MM.1S (cell line): ENCODE results near the gene DMKN.

ENCODE experiments used
- DNase-seq: peaks from one replicate; pipeline ENCODE4 v3.0.0-alpha.2; 2015
- H2AFZ ChIP-seq: fragments of 300-600 bp; sonication (generic); 2 replicates; pipeline ENCODE4 v1.6.0; 2016; ENCODE audit warnings: antibody characterized with exemption, low read length
- H3F3A ChIP-seq: fragments of 300-600 bp; sonication (generic); 2 replicates; pipeline ENCODE4 v1.6.1; 2016; ENCODE audit warnings: mild to moderate bottlenecking, antibody characterized with exemption, low read length, moderate library complexity, mixed read lengths; ENCODE audit not compliant: insufficient read depth
- H3K27ac ChIP-seq: fragments of 300-600 bp; sonication (generic); 2 replicates; pipeline ENCODE4 v1.5.1; 2016; ENCODE audit warnings: mild to moderate bottlenecking, low read length
- H3K27me3 ChIP-seq: fragments of 300-600 bp; sonication (generic); replicated peaks from 2 replicates; pipeline ENCODE4 v1.6.0; 2016; ENCODE audit warnings: low read length; ENCODE audit not compliant: insufficient read depth
- H3K36me3 ChIP-seq: fragments of 300-600 bp; sonication (generic); replicated peaks from 2 replicates; pipeline ENCODE4 v1.6.1; 2016; ENCODE audit warnings: mild to moderate bottlenecking, low read length, mixed read lengths; ENCODE audit not compliant: insufficient read depth
- H3K4me1 ChIP-seq: fragments of 300-600 bp; sonication (generic); 2 replicates; pipeline ENCODE4 v1.6.1; 2016; ENCODE audit warnings: low read length, mixed read lengths
- H3K4me2 ChIP-seq: fragments of 300-600 bp; sonication (generic); 2 replicates; pipeline ENCODE4 v1.6.0; 2016; ENCODE audit warnings: low read depth, low read length
- H3K4me3 ChIP-seq: fragments of 300-600 bp; sonication (generic); 2 replicates; pipeline ENCODE4 v1.5.1; 2016; ENCODE audit warnings: low read length, mixed read lengths
- H3K79me2 ChIP-seq: fragments of 300-600 bp; sonication (generic); 2 replicates; pipeline ENCODE4 v1.6.1; 2016; ENCODE audit warnings: mixed run types, low read length, mixed read lengths
- H3K9ac ChIP-seq: fragments of 300-600 bp; sonication (generic); 2 replicates; pipeline ENCODE4 v1.6.1; 2016; ENCODE audit warnings: low read length, mixed read lengths
- H3K9me2 ChIP-seq: fragments of 300-600 bp; sonication (generic); replicated peaks from 2 replicates; pipeline ENCODE4 v1.6.1; 2016; ENCODE audit warnings: mild to moderate bottlenecking, low read length, mixed read lengths; ENCODE audit not compliant: insufficient read depth
- H3K9me3 ChIP-seq: fragments of 300-600 bp; sonication (generic); replicated peaks from 2 replicates; pipeline ENCODE4 v1.6.1; 2016; ENCODE audit warnings: mild to moderate bottlenecking, low read length, mixed read lengths; ENCODE audit not compliant: insufficient read depth
- H4K20me1 ChIP-seq: fragments of 300-600 bp; sonication (generic); 2 replicates; pipeline ENCODE4 v1.6.1; 2016; ENCODE audit warnings: mild to moderate bottlenecking, low read length, moderate library complexity, mixed read lengths; ENCODE audit not compliant: insufficient read depth
- EZH2 ChIP-seq: fragments of 300-600 bp; sonication (generic); optimal IDR thresholded peaks from 2 replicates; pipeline ENCODE3; 2017; ENCODE audit warnings: low read depth, mild to moderate bottlenecking, antibody characterized with exemption, low read length, mixed read lengths
- EZH2phosphoT487 ChIP-seq: fragments of 300-600 bp; sonication (generic); IDR thresholded peaks from 2 replicates; pipeline ENCODE4 v1.6.1; 2018; ENCODE audit warnings: antibody characterized with exemption, low read length
- TF ChIP-seq, protein P1 (sequence below): fragments of 300-600 bp; sonication (generic); IDR thresholded peaks from 2 replicates; pipeline ENCODE4 v1.5.1; 2016; ENCODE audit warnings: antibody characterized with exemption, low read length, mixed read lengths

The DMKN gene

DNA sequence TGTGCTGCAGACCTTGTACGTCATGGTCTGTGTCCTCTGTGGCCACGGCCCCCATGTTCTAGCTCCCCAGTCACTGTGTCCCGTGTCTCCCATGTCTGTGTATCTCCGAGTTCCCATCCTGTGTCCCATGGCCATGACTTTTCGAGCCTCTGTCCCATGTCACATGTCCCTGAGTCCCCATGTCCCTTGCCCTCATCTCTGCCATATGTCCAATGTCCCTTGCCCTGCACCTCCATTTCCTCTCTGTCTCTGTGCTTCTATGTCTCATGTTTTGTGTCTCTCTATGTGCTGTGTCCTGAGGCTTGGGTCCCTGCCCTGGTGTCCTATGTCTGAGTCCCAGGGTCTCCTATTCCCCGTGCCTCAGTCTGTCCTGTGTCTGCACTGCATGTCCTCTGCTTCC lies 48.0 kb upstream of the DMKN start:
- Histone ChIP-seq H3K79me2 (no peaks in the 10 kb centered on the region), H3K4me2 (no peak overlapping the region), H3K27ac (no peak overlapping the region), H3K27me3 (peaks cover 82% of the 10 kb centered on the region), H4K20me1 (no peaks in the 10 kb centered on the region), H3K9ac (no peak overlapping the region), H3K4me1 (no peaks in the 10 kb centered on the region), H3F3A (no peaks in the 10 kb centered on the region), H2AFZ (no peak overlapping the region), H3K9me3 (no peaks in the 10 kb centered on the region), H3K4me3 (no peak overlapping the region), H3K9me2 (no peaks in the 10 kb centered on the region), H3K36me3 (no peaks in the 10 kb centered on the region)
- TF ChIP-seq, protein P1, sequence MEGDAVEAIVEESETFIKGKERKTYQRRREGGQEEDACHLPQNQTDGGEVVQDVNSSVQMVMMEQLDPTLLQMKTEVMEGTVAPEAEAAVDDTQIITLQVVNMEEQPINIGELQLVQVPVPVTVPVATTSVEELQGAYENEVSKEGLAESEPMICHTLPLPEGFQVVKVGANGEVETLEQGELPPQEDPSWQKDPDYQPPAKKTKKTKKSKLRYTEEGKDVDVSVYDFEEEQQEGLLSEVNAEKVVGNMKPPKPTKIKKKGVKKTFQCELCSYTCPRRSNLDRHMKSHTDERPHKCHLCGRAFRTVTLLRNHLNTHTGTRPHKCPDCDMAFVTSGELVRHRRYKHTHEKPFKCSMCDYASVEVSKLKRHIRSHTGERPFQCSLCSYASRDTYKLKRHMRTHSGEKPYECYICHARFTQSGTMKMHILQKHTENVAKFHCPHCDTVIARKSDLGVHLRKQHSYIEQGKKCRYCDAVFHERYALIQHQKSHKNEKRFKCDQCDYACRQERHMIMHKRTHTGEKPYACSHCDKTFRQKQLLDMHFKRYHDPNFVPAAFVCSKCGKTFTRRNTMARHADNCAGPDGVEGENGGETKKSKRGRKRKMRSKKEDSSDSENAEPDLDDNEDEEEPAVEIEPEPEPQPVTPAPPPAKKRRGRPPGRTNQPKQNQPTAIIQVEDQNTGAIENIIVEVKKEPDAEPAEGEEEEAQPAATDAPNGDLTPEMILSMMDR, result no peak
- TF ChIP-seq EZH2phosphoT487 (no peak), EZH2 (no peak)
- DNase-seq, result no peak

DNA sequence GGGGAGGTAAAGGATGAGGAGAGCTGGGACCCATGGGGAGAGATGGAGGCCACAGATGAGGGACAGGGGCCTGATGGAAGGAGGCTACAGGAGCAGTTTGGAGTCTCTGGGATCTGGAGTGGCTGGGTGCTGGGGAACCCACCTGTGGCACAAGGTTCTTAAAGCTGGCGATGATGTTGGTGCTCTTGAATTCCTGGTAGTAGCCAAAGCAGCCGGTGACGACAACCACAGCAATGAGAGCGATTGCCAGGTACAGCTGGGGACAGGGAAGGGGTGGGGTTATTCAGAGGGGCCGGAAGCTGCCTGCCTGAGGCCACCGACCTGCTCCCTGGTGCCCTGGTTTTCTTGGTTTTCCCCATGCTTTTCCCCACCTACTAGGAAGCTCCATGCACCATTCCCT lies 47.2 kb upstream of the DMKN start:
- H3K27me3 ChIP-seq, result peaks cover 87% of the 10 kb centered on the region
- no peaks in the 10 kb centered on the region for H3K79me2 ChIP-seq

DNA sequence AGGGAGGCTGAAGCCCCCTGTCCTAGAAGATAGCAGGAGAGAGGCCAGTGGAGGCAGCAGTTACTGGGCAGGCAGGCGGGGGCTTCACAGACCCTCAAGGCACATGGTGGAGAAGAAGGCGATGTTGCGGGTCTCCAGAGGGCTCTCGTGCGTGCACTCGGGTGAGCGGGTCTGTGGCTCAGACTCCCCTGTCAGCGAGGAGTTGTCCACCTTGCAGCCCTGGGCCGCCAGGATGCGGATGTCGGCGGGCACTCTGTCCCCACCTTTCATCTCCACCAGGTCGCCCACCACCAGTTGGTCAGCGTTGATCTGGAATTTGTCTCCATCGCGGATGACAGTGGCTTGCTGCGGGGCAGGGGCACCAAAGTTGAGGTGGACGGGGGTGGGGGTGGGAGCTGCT lies 46.8 kb upstream of the DMKN start:
- TF ChIP-seq, protein P1, result no peak
- TF ChIP-seq EZH2phosphoT487 (no peak), EZH2 (no peak)
- no peak overlapping the region for H3K27ac ChIP-seq
- no peaks in the 10 kb centered on the region for H3K9me3 ChIP-seq
- peaks cover 87% of the 10 kb centered on the region for H3K27me3 ChIP-seq
- H2AFZ ChIP-seq, result no peak overlapping the region
- no peaks in the 10 kb centered on the region for H3K36me3 ChIP-seq
- H3K9me2 ChIP-seq, result no peaks in the 10 kb centered on the region
- no peaks in the 10 kb centered on the region for H3F3A ChIP-seq
- H4K20me1 ChIP-seq, result no peaks in the 10 kb centered on the region
- DNase-seq, result no peak
- no peaks in the 10 kb centered on the region for H3K79me2 ChIP-seq
- no peak overlapping the region for H3K4me3 ChIP-seq
- H3K4me2 ChIP-seq, result no peak overlapping the region
- no peaks in the 10 kb centered on the region for H3K4me1 ChIP-seq
- no peak overlapping the region for H3K9ac ChIP-seq

More for the DNA sequence above, 47.2 kb upstream of the DMKN start:
- Histone ChIP-seq H2AFZ (no peak overlapping the region), H4K20me1 (no peaks in the 10 kb centered on the region), H3K9me3 (no peaks in the 10 kb centered on the region), H3K27ac (no peak overlapping the region), H3K36me3 (no peaks in the 10 kb centered on the region), H3K9me2 (no peaks in the 10 kb centered on the region), H3K4me1 (no peaks in the 10 kb centered on the region), H3F3A (no peaks in the 10 kb centered on the region), H3K4me3 (no peak overlapping the region), H3K9ac (no peak overlapping the region), H3K4me2 (no peak overlapping the region)
- no peak for DNase-seq
- no peak for TF ChIP-seq EZH2
- TF ChIP-seq, protein P1, result no peak
- TF ChIP-seq EZH2phosphoT487, result no peak
